ENCODE results near the gene ATP1B3.

GRCh38 chr3:141963301-141963700, 86.9 kb downstream of the ATP1B3 start:
- TF ChIP-seq CTCF (IDR thresholded peaks at IDR 0.05) (no peak), POLR2A (IDR thresholded peaks at IDR 0.05; ENCODE audit: low read depth) (no peak), POLR2AphosphoS5 (IDR thresholded peaks at IDR 0.05) (no peak), EP300 (IDR thresholded peaks at IDR 0.05) (no peak)
